Measurements from ENCODE around the gene NEUROD2.

GRCh38 chr17:39601758-39602532 is 5.8 kb downstream of the NEUROD2 start:
- TF ChIP-seq POLR2A (IDR thresholded peaks at IDR 0.05) (no peak), CTCF (IDR thresholded peaks at IDR 0.05) (no peak), EP300 (IDR thresholded peaks at IDR 0.05) (no peak)
